ENCODE data around the gene FOXE3. TPM values are rescaled to one million over a fixed set of nuclear protein-coding genes. Genes with fewer than 3 reads are reported as not detected.

FOXE3 gene
- total RNA-seq, 1 experiment from 2014 or later = not detected

DNA sequence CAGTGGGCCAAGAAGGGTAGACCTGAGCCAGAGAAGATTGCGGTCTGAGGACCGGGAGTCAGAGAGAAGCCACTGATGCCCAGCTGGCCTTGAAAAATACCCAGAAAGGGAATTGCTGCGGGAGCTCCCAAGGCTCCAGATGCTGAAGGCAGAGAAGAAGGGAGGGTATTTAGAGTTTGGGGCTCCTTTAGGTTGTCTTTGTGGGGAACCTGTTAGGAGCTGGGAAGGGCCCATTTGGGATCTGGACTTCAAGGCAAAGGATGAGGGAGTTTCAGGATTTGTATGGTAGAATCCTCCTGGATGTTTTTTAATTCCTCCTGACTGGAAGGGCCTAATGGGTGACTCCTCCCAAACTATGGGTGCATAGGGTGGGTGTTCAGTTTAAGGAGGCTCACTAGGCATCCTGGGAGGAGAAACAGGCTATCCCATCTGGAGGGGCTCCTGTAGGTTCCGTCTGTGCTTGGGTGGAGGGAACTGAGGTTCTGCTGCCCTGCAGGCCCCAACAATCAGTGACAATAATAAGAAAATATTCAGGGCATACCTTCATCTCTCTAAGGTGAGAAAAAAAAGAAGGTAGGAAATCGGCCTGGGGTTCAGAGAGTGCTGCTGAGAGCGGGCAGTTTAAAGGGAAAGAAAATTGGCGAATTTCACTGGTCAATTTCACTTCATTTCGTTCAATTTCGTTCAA, 26.9 kb downstream of the FOXE3 start:
- no peaks in the 10 kb centered on the region for H3K79me2 ChIP-seq (ENCODE audit: low read length)
- no peaks in the 10 kb centered on the region for H3F3A ChIP-seq (ENCODE audit: low read length, unreplicated experiment)
- no peaks in the 10 kb centered on the region for H4K20me1 ChIP-seq (ENCODE audit: low read length)
- ChIA-PET POLR2A (ENCODE audit: unreplicated experiment) (no interaction called here), CTCF (no interaction called here)
- H3K27me3 ChIP-seq (ENCODE audit: low read length) = peaks cover 18% of the 10 kb centered on the region
- no peaks in the 10 kb centered on the region for H3K4me1 ChIP-seq (ENCODE audit: insufficient read depth, low read length)
- ATAC-seq = no peak
- no peak overlapping the region for H3K4me2 ChIP-seq (ENCODE audit: low read length)
- no peaks in the 10 kb centered on the region for H3K9me2 ChIP-seq (replicated peaks; ENCODE audit: low read length)
- BruUV-seq (replicated peaks) = no TSS peak
- no peaks in the 10 kb centered on the region for H3K9me3 ChIP-seq (ENCODE audit: low read length)
- H2AFZ ChIP-seq (ENCODE audit: low read length) = no peak overlapping the region
- no peak overlapping the region for H3K27ac ChIP-seq (ENCODE audit: low read length)
- H3K4me3 ChIP-seq (ENCODE audit: low read length) = no peak overlapping the region
- DNase-seq = no peak
- no peaks in the 10 kb centered on the region for H3K36me3 ChIP-seq (ENCODE audit: low read depth, low read length)
- no peak for TF ChIP-seq EZH2phosphoT487 (IDR thresholded peaks at IDR 0.05; ENCODE audit: borderline replicate concordance, low read length)
- TF ChIP-seq EZH2 (IDR thresholded peaks at IDR 0.05; ENCODE audit: low read length, unreplicated experiment) = no peak
- TF ChIP-seq, protein P1, sequence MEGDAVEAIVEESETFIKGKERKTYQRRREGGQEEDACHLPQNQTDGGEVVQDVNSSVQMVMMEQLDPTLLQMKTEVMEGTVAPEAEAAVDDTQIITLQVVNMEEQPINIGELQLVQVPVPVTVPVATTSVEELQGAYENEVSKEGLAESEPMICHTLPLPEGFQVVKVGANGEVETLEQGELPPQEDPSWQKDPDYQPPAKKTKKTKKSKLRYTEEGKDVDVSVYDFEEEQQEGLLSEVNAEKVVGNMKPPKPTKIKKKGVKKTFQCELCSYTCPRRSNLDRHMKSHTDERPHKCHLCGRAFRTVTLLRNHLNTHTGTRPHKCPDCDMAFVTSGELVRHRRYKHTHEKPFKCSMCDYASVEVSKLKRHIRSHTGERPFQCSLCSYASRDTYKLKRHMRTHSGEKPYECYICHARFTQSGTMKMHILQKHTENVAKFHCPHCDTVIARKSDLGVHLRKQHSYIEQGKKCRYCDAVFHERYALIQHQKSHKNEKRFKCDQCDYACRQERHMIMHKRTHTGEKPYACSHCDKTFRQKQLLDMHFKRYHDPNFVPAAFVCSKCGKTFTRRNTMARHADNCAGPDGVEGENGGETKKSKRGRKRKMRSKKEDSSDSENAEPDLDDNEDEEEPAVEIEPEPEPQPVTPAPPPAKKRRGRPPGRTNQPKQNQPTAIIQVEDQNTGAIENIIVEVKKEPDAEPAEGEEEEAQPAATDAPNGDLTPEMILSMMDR (conservative IDR thresholded peaks at IDR 0.05; ENCODE audit: low read depth, low read length) = no peak
- no peak overlapping the region for H3K9ac ChIP-seq (ENCODE audit: low read length)
- intact Hi-C loops (cut with micrococcal nuclease) = no loop called here

DNA sequence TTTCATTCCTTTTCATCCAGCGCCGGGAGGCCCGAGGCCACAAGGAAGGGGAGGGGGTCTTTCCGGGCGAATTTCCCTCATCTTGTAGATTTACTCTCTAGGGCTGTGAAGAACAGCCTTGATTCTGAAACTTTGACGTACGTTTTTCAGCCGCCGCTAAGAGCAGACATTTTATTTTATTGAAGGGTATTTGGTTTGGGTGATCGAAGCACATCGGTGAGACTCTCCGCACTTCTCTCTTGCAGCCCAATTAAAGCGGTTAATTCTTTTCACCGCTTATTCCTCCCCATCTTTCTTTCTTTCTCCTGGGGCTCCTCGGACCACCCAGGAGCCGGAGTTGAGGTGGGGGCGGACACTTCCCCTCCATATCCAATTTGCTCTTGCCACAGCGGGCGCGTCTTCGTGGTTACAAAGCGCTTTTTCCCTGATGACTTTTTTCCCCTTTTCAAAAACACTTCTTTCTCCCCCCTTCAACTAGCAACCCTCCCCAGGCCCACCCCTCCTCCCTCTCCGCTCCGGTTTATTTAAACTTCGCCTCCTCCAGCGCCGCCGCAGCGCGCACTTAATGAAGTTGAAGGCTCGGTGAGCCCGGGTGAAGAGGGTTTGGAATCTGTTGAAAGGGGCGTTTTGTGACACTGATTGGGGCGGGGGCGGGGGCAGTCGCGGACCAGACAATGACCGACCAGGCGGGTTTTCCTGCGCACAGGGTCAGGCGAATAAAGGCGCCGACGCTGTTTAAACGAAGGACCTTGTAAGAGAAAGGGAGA, 27.6 kb downstream of the FOXE3 start:
- Histone ChIP-seq H3K9ac (ENCODE audit: low read length) (no peak overlapping the region), H2AFZ (ENCODE audit: low read length) (no peak overlapping the region), H3K9me3 (ENCODE audit: low read length) (no peaks in the 10 kb centered on the region), H3K79me2 (ENCODE audit: low read length) (no peaks in the 10 kb centered on the region), H3K27ac (ENCODE audit: low read length) (no peak overlapping the region), H3K4me3 (ENCODE audit: low read length) (no peak overlapping the region), H3F3A (ENCODE audit: low read length, unreplicated experiment) (no peaks in the 10 kb centered on the region), H4K20me1 (ENCODE audit: low read length) (no peaks in the 10 kb centered on the region), H3K4me2 (ENCODE audit: low read length) (no peak overlapping the region), H3K4me1 (ENCODE audit: insufficient read depth, low read length) (no peaks in the 10 kb centered on the region), H3K36me3 (ENCODE audit: low read depth, low read length) (no peaks in the 10 kb centered on the region), H3K27me3 (ENCODE audit: low read length) (peaks cover 25% of the 10 kb centered on the region), H3K9me2 (replicated peaks; ENCODE audit: low read length) (no peaks in the 10 kb centered on the region)
- ATAC-seq (no peak), DNase-seq (no peak)
- TF ChIP-seq EZH2 (IDR thresholded peaks at IDR 0.05; ENCODE audit: low read length, unreplicated experiment) = no peak
- TF ChIP-seq EZH2phosphoT487 (IDR thresholded peaks at IDR 0.05; ENCODE audit: borderline replicate concordance, low read length) = no peak
- TF ChIP-seq, protein P1 (conservative IDR thresholded peaks at IDR 0.05; ENCODE audit: low read depth, low read length) = no peak
- intact Hi-C loops (cut with micrococcal nuclease) = no loop called here
- ChIA-PET POLR2A (ENCODE audit: unreplicated experiment) (no interaction called here), CTCF (no interaction called here)
- BruUV-seq (replicated peaks) = no TSS peak

DNA sequence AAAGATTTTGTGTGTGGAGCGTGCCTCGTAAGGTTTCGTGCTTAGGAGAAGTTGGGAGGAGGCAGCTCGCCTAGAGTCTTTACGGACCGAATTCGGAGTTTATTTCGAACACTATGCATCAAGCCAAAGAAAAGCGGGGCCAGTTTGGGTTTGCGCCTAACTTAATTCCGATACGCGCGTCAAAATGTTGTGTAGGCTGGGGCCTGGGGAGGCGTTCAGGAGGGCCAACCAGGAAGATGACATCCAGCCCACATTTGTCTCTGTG, 28.1 kb downstream of the FOXE3 start:
- Histone ChIP-seq H3K4me3 (ENCODE audit: low read length) (no peak overlapping the region), H3K27ac (ENCODE audit: low read length) (no peak overlapping the region), H3K9ac (ENCODE audit: low read length) (no peak overlapping the region), H4K20me1 (ENCODE audit: low read length) (no peaks in the 10 kb centered on the region), H3K36me3 (ENCODE audit: low read depth, low read length) (no peaks in the 10 kb centered on the region), H3K9me2 (replicated peaks; ENCODE audit: low read length) (no peaks in the 10 kb centered on the region), H3K27me3 (ENCODE audit: low read length) (peaks cover 25% of the 10 kb centered on the region), H3K4me1 (ENCODE audit: insufficient read depth, low read length) (no peaks in the 10 kb centered on the region), H3K9me3 (ENCODE audit: low read length) (no peaks in the 10 kb centered on the region), H3K79me2 (ENCODE audit: low read length) (no peaks in the 10 kb centered on the region), H3K4me2 (ENCODE audit: low read length) (no peak overlapping the region), H2AFZ (ENCODE audit: low read length) (no peak overlapping the region), H3F3A (ENCODE audit: low read length, unreplicated experiment) (no peaks in the 10 kb centered on the region)
- POLR2A ChIA-PET (ENCODE audit: unreplicated experiment) = no interaction called here
- no peak for ATAC-seq
- DNase-seq = no peak
- TF ChIP-seq, protein P1 (conservative IDR thresholded peaks at IDR 0.05; ENCODE audit: low read depth, low read length) = no peak
- intact Hi-C loops (cut with micrococcal nuclease) = no loop called here
- no TSS peak for BruUV-seq (replicated peaks)
- CTCF ChIA-PET = no interaction called here

Measured in PC-3 (cell line).